Fibroblast of lung (primary cell): ENCODE measurements around the gene OR2C3.

Source experiments
- CTCF ChIP-seq, 2 donors: IDR thresholded peaks in 1 of 2; conservative IDR thresholded peaks in 1 of 2; 1 replicate in 1 of 2; 2 replicates in 1 of 2; pipeline ENCODE4 v1.5.1; 2011 to 2012; ENCODE audit warnings: low read length in 2 of 2, control low read depth in 1 of 2, inconsistent platforms in 1 of 2, low read depth in 1 of 2, mild to moderate bottlenecking in 1 of 2
- EZH2 ChIP-seq: IDR thresholded peaks from 2 replicates; pipeline ENCODE4 v1.5.1; 2012; ENCODE audit warnings: low read length, control low read depth, mild to moderate bottlenecking; ENCODE audit errors: missing control alignments

DNA sequence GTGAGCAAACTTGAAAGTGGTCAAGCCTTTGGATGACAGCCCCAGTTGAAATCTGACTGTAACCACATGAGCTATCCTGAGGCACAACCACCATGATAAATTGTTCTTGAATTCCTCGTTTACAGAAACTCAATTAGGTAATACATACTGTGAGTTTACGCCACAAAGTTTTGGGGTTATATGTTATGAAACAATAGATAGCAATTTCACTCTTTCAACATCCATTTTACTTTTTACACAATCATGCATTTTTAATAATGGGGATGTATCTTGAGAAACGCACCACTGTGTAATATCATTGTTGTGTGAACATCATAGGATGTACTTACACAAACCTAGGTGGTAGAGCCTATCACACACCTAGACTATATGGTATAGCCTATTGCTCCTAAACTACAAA, 35.4 kb downstream of the OR2C3 start:
- TF ChIP-seq CTCF (conservative IDR thresholded peaks at IDR 0.05 in 1 of 2, IDR thresholded peaks at IDR 0.05 in 1 of 2; ENCODE audit: low read depth in 1 of 2, low read length in 2 of 2) (no peak), EZH2 (no peak)
